T-cell (primary cell): ENCODE measurements around the gene TSPAN18. TPM values are rescaled to one million over a fixed set of nuclear protein-coding genes. Genes with fewer than 3 reads are reported as not detected.

Experiments used
- ATAC-seq, 4 experiments: fragments of 200-7000 bp in 3 of 4; fragments of 150-1000 bp in 1 of 4; cut with Tn5 transposase; replicated peaks in 1 of 4; 1 replicate in 3 of 4; 2 replicates in 1 of 4; pipeline ENCODE4 v1.10.0; 2021; ENCODE audit warnings: moderate library complexity in 3 of 4, mild to moderate bottlenecking in 2 of 4, moderate number of reproducible peaks in 1 of 4
- CTCF ChIA-PET, 2 donors: fragments of 300-600 bp; sonication (Branson Sonifier 250); formaldehyde crosslinking; loops; one replicate each; lab custom pipeline; 2022; ENCODE audit warnings: antibody characterized with exemption in 2 of 2; lab: Charles Lee
- POLR2A ChIA-PET, 2 donors: fragments of 300-600 bp; sonication (Branson Sonifier 250); formaldehyde crosslinking; loops; one replicate each; lab custom pipeline; 2022; ENCODE audit warnings: antibody characterized with exemption in 2 of 2; lab: Charles Lee
- DNase-seq, 35 experiments: peaks; one replicate each; pipeline versions ENCODE4 v3.0.0 to v3.0.0-alpha.2; 2013 to 2023
- H3K27ac ChIP-seq: one replicate; pipeline ENCODE4 v1.5.1; 2013; ENCODE audit warnings: low read length
- H3K27me3 ChIP-seq, 2 experiments: replicated peaks in 1 of 2; 1 replicate in 1 of 2; 2 replicates in 1 of 2; pipeline versions ENCODE4 v1.6.1 to v1.7.0; 2013; ENCODE audit warnings: low read length in 1 of 2, mixed read lengths in 1 of 2; ENCODE audit not compliant: control insufficient read depth in 2 of 2, insufficient read depth in 2 of 2; ENCODE audit errors: extremely low read depth in 1 of 2
- H3K36me3 ChIP-seq, 2 donors: 1 replicate in 1 of 2; 2 replicates in 1 of 2; pipeline versions ENCODE4 v1.6.1 to v1.7.0; 2013; ENCODE audit warnings: low read length in 1 of 2; ENCODE audit not compliant: control insufficient read depth in 2 of 2, insufficient read depth in 1 of 2; ENCODE audit errors: extremely low read depth in 1 of 2
- H3K4me1 ChIP-seq, 2 experiments: 1 replicate in 1 of 2; 2 replicates in 1 of 2; pipeline versions ENCODE4 v1.6.1 to v1.7.0; 2013; ENCODE audit warnings: low read length in 2 of 2, mixed read lengths in 1 of 2; ENCODE audit not compliant: insufficient read depth in 2 of 2, control insufficient read depth in 1 of 2; ENCODE audit errors: extremely low read depth in 1 of 2
- H3K4me3 ChIP-seq, 2 donors: 1 replicate in 1 of 2; 2 replicates in 1 of 2; pipeline versions ENCODE4 v1.5.1 to v1.7.0; 2013; ENCODE audit warnings: mild to moderate bottlenecking in 2 of 2, low read length in 1 of 2, moderate library complexity in 1 of 2; ENCODE audit not compliant: control insufficient read depth in 1 of 2; ENCODE audit errors: extremely low read depth in 1 of 2
- H3K9me3 ChIP-seq: 2 replicates; pipeline ENCODE4 v1.7.0; 2013
- H3K27ac Mint-ChIP-seq, 2 donors: one replicate each; pipeline ENCODE4 v1.8.0; 2020 to 2021; ENCODE audit warnings: mild to moderate bottlenecking in 2 of 2, mixed read lengths in 2 of 2
- H3K27me3 Mint-ChIP-seq, 2 donors: one replicate each; pipeline ENCODE4 v1.8.0; 2021 to 2022; ENCODE audit warnings: mixed read lengths in 2 of 2
- H3K36me3 Mint-ChIP-seq: one replicate; pipeline ENCODE4 v1.8.0; 2021; ENCODE audit warnings: mixed read lengths
- H3K4me1 Mint-ChIP-seq, 3 donors: one replicate each; pipeline ENCODE4 v1.8.0; 2020 to 2022; ENCODE audit warnings: mixed read lengths in 3 of 3, mild to moderate bottlenecking in 1 of 3
- H3K4me3 Mint-ChIP-seq, 3 donors: one replicate each; pipeline ENCODE4 v1.8.0; 2020 to 2022; ENCODE audit warnings: mild to moderate bottlenecking in 3 of 3, mixed read lengths in 3 of 3, moderate library complexity in 3 of 3
- H3K9me3 Mint-ChIP-seq, 3 donors: one replicate each; pipeline ENCODE4 v1.8.0; 2020 to 2022; ENCODE audit warnings: mixed read lengths in 3 of 3
- WGBS: methylation state at CpG from one replicate; pipeline ENCODE4 v1.1.5; 2013; ENCODE audit warnings: missing lambda C conversion rate; ENCODE audit not compliant: insufficient coverage; 5-methylcytosine and 5-hydroxymethylcytosine counted together
- total RNA-seq, 35 experiments: library from RNA in 6 of 35; stranded (reverse) in 6 of 35; fragments of 120-200 nt in 1 of 35; gene quantifications; one replicate each; pipeline versions ENCODE4 v1.2.1 to v1.2.4 and lab custom pipeline; 2013 to 2026

Gene TSPAN18
- total RNA-seq, 5 donors from 2014 or later (not counting 1 experiment from before 2014, with no cell fraction given), result 18.4 to 59.1 (median 25.7) TPM

DNA sequence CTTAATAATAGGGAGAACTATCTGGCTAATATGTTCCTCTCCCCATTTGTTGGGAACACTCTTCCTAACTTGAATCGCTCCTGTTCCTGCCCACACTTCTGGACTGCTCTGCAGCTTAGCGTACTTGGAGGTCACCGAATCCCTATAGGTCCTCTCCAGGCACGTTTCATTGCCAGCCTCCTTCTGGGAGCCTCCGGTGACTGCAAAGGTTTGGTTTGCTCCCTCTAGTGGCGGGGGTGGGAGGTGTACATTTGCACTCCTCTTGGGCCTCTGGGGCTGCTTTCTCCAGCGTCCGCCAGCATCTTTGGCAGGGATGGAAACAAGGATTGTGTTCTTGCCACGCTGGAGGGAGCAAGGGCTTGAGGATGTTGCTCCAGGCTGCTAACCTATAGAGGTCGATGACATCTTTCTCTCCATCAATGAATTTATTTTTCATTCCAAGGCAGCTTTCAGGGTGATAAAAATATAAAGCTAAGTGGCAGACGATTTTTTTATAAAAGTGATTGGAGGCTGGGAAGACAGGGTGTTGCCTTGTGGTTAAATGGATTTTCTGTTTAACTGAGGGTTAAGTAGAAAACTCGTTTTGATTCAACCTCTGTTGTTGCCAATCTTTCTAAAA lies 48.7 kb downstream of the TSPAN18 start:
- Mint-ChIP-seq H3K36me3 (peaks cover 15% of the 10 kb centered on the region), H3K4me1 (peaks cover 20 to 40% (median 33%) of the 10 kb centered on the region in 3 donors), H3K27me3 (no peaks in the 10 kb centered on the region), H3K4me3 (no peak overlapping the region), H3K27ac (no peak overlapping the region), H3K9me3 (no peaks in the 10 kb centered on the region)
- H3K27ac ChIP-seq, result no peak overlapping the region
- CTCF ChIA-PET, result interaction anchor here (0.6 to 2.3 kb wide), 11 partner anchors 9 to 972 kb away, joined by 3 to 8 read pairs (median 4); no protein-coding TSS in a partner anchor
- H3K4me3 ChIP-seq, result no peak overlapping the region
- H3K4me1 ChIP-seq, result peaks cover 0 to 3% of the 10 kb centered on the region in 2 experiments
- peak; percentile 56 to 77 (median 68) for ATAC-seq
- peaks cover 0 to 2% of the 10 kb centered on the region in 2 donors for H3K36me3 ChIP-seq
- H3K27me3 ChIP-seq, result no peaks in the 10 kb centered on the region
- WGBS, result 35% methylated on average over 4 of the region's 12 CpGs
- POLR2A ChIA-PET, result no interaction called here
- DNase-seq, result peak in 33 of 35 experiments; percentile 9 to 73 (median 45)
- no peaks in the 10 kb centered on the region for H3K9me3 ChIP-seq

GRCh38 chr11:44775985-44776446 lies 49.3 kb downstream of the TSPAN18 start:
- ChIA-PET CTCF (interaction anchor here (0.6 to 2.3 kb wide), 9 partner anchors 9 to 252 kb away, joined by 3 to 8 read pairs (median 4); no protein-coding TSS in a partner anchor), POLR2A (no interaction called here)
- Histone ChIP-seq H3K27ac (no peak overlapping the region), H3K27me3 (peaks cover 0 to under 1% of the 10 kb centered on the region in 2 experiments), H3K9me3 (no peaks in the 10 kb centered on the region), H3K4me3 (no peak overlapping the region), H3K4me1 (peaks cover 0 to 3% of the 10 kb centered on the region in 2 experiments), H3K36me3 (peaks cover 0 to 2% of the 10 kb centered on the region in 2 donors)
- Mint-ChIP-seq H3K4me3 (no peak overlapping the region), H3K27me3 (no peaks in the 10 kb centered on the region), H3K4me1 (peaks cover 17 to 35% (median 28%) of the 10 kb centered on the region in 3 donors), H3K36me3 (peaks cover 12% of the 10 kb centered on the region), H3K9me3 (no peaks in the 10 kb centered on the region), H3K27ac (no peak overlapping the region)
- ATAC-seq (no peak), DNase-seq (peak in 1 of 35 experiments; percentile 5)
- WGBS, result 78% methylated on average over 4 of the region's 7 CpGs

- 80% methylated on average over 1 of the region's 6 CpGs for WGBS
- peaks cover 0 to 3% of the 10 kb centered on the region in 2 experiments for H3K4me1 ChIP-seq
- Mint-ChIP-seq H3K4me3 (no peak overlapping the region), H3K27me3 (no peaks in the 10 kb centered on the region), H3K4me1 (peaks cover 19 to 35% (median 28%) of the 10 kb centered on the region in 3 donors), H3K36me3 (peaks cover 12% of the 10 kb centered on the region), H3K27ac (no peak overlapping the region), H3K9me3 (no peaks in the 10 kb centered on the region)
- peaks cover 0 to 4% of the 10 kb centered on the region in 2 experiments for H3K27me3 ChIP-seq
- no peak overlapping the region for H3K4me3 ChIP-seq
- peaks cover 0 to 2% of the 10 kb centered on the region in 2 donors for H3K36me3 ChIP-seq
- no peak for ATAC-seq
- POLR2A ChIA-PET, result no interaction called here
- peak in 1 of 35 experiments; percentile 17 for DNase-seq
- CTCF ChIA-PET, result interaction anchor here (0.6 to 2.3 kb wide), 7 partner anchors 10 to 683 kb away, joined by 3 to 8 read pairs (median 4); no protein-coding TSS in a partner anchor
- H3K9me3 ChIP-seq, result no peaks in the 10 kb centered on the region
- no peak overlapping the region for H3K27ac ChIP-seq
These were observed 49.9 kb downstream of the TSPAN18 start for GRCh38 chr11:44776551-44777208.

DNA sequence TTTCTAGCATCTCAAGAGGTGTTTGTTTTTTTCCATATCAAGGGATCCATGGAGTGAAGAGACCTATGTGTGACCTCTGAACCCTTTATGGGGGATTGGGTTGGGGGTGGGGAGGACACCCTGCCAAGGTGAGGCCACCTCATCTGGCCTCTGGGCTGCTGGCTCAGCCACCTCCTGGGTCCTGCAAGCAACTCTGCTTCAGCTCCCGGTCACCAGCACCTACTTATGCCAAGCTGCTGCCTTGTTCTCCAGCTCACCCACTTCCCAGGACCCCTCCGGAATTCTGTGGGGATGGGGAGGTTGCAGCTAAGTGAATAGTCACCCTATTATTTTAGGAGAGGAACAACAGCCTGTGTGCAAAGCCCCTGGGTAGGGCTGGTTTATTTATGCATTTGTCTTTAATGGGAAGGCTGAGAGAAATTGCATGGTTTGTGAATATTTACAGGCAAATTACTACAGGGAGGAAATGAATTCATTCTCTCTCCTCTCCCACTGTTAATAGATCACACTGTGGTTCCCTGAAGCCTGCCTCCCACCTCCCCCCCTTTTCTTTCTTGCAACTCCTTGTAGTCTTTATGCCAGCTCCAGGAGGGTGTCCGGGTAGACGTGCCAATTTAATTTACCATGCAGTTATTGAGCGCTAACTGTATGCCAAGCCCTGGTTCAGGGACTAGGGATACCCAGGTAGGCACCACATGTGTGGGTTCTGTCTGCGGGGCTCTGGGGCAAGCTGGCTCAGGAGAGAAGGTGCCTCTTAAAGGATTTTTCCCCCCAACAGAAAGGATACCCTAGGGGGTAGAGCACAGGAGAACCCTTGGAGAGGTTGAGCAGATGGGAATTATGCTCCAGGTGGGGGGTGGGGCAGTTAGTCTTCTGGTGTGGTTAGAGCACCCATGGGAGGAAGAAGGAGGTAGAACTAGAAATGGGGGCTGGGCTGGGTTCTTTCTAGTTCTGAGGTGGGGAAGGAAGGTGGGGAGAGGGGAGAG lies 50.7 kb downstream of the TSPAN18 start:
- Mint-ChIP-seq H3K4me1 (peaks cover 23 to 35% (median 28%) of the 10 kb centered on the region in 3 donors), H3K9me3 (no peaks in the 10 kb centered on the region), H3K27me3 (no peaks in the 10 kb centered on the region), H3K36me3 (peaks cover 12% of the 10 kb centered on the region), H3K27ac (no peak overlapping the region), H3K4me3 (no peak overlapping the region)
- ChIA-PET POLR2A (no interaction called here), CTCF (interaction anchor here (0.6 to 1.6 kb wide), 6 partner anchors 9 to 683 kb away, joined by 3 to 8 read pairs (median 4); no protein-coding TSS in a partner anchor)
- peaks cover 0 to 3% of the 10 kb centered on the region in 2 experiments for H3K4me1 ChIP-seq
- peaks cover 0 to 2% of the 10 kb centered on the region in 2 donors for H3K36me3 ChIP-seq
- no peak overlapping the region for H3K4me3 ChIP-seq
- H3K9me3 ChIP-seq, result no peaks in the 10 kb centered on the region
- H3K27me3 ChIP-seq, result peaks cover 0 to 4% of the 10 kb centered on the region in 2 experiments
- H3K27ac ChIP-seq, result no peak overlapping the region
- 90% methylated on average over 3 of the region's 6 CpGs for WGBS
- ATAC-seq (no peak), DNase-seq (no peak)

DNA sequence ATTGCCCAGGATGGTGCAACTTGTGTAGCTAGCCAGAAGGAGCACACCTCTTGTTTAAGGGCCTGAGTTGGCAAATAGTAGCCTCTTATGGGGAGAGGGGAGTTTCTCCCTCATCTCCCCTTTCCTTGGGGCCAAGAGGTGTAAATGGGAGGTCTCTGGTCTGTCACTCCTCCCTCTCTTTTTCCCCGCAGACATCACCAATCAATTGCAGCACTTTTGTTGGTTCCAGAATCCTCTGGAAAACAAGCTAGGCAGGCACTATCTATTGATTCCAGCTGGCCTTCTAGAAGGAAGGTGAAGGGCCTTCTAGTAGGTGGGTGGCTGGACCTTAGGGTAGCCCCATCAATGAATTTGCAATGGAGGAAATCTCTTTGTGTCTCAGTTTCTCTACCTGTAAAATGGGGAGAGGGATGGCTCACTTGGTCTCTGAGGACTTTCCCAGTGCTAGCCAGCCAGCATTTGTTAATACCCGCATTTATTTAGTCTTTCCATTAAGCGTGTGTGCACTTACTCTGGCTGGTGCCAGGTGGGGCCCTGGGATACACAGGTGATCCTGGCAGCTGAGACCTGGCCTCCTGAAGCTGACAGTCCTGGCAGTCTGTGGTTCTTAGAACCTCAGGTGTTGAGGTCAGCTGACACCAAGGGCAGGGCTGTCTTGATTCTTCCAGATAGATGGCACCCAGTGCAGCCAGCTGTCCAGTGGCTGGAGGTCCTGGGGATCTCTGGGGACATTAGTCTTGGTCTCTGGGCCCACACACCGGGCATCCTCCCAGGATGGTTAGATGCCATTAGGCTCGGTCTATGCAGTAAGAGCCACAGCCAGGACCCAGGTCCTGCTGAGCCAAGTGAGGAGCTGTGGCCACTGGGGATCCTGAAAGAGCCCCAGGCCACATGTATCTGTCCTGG lies 51.7 kb downstream of the TSPAN18 start:
- WGBS, result 88% methylated on average over 4 of the region's 5 CpGs

More for the DNA sequence above, 51.7 kb downstream of the TSPAN18 start:
- H3K9me3 Mint-ChIP-seq, result no peaks in the 10 kb centered on the region
- POLR2A ChIA-PET, result interaction anchor here in 1 of 2 donors (0.6 kb wide), 1 partner anchor 1846 kb away, joined by 6 read pairs; no protein-coding TSS in a partner anchor
- no peak overlapping the region for H3K27ac Mint-ChIP-seq
- no peaks in the 10 kb centered on the region for H3K27me3 Mint-ChIP-seq
- H3K4me3 Mint-ChIP-seq, result no peak overlapping the region
- peaks cover 12% of the 10 kb centered on the region for H3K36me3 Mint-ChIP-seq
- Histone ChIP-seq H3K27me3 (peaks cover 0 to 4% of the 10 kb centered on the region in 2 experiments), H3K9me3 (no peaks in the 10 kb centered on the region), H3K27ac (no peak overlapping the region), H3K4me1 (peaks cover 0 to 3% of the 10 kb centered on the region in 2 experiments), H3K36me3 (peaks cover 0 to 2% of the 10 kb centered on the region in 2 donors), H3K4me3 (no peak overlapping the region)
- no peak for ATAC-seq
- CTCF ChIA-PET, result interaction anchor here in 1 of 2 donors (0.6 kb wide), 2 partner anchors 16 to 158 kb away, joined by 3 to 8 read pairs; no protein-coding TSS in a partner anchor
- H3K4me1 Mint-ChIP-seq, result peaks cover 23 to 35% (median 29%) of the 10 kb centered on the region in 3 donors
- DNase-seq, result no peak
